Measurements from ENCODE around the gene HOXD4. TPM values are rescaled to one million over a fixed set of nuclear protein-coding genes. Genes with fewer than 3 reads are reported as not detected.
A peak's percentile ranks its signal among the peaks of the same experiment; 100 is the strongest.

The HOXD4 gene
- total and polyA plus RNA-seq, 12 donors: 0.13 to 1.6 (median 0.40) TPM; not detected in 2

GRCh38 chr2:176184749-176185148 is 33.4 kb downstream of the HOXD4 start:
- Histone ChIP-seq H3K36me3 (no peaks in the 10 kb centered on the region), H3K9me3 (no peaks in the 10 kb centered on the region), H3K27me3 (peaks cover 23 to 100% (median 99%) of the 10 kb centered on the region in 7 donors), H3K27ac (no peak overlapping the region), H3K4me1 (peaks cover 8 to 26% (median 23%) of the 10 kb centered on the region in 9 donors), H3K4me3 (no peak overlapping the region)
- 61 to 74% methylated on average over 2 of the region's 2 CpGs for WGBS, 2 donors
- no peak for TF ChIP-seq CTCF (IDR thresholded peaks at IDR 0.05)
- ATAC-seq: no peak
- no peak for DNase-seq
- intact Hi-C loops (cut with DNase I): no loop called here

- DNase-seq (no peak), ATAC-seq (no peak)
- Histone ChIP-seq H3K27ac (no peak overlapping the region), H3K9me3 (no peaks in the 10 kb centered on the region), H3K27me3 (peaks cover 30 to 100% (median 99%) of the 10 kb centered on the region in 7 donors), H3K4me3 (no peak overlapping the region), H3K36me3 (no peaks in the 10 kb centered on the region), H3K4me1 (peaks cover 9 to 33% (median 27%) of the 10 kb centered on the region in 9 donors)
- intact Hi-C loops (cut with DNase I): no loop called here
- no peak for TF ChIP-seq CTCF (IDR thresholded peaks at IDR 0.05)
- WGBS, 2 donors: 96% methylated on average over 2 of the region's 2 CpGs
Measured at GRCh38 chr2:176186024-176186423, 34.7 kb downstream of the HOXD4 start.

DNA sequence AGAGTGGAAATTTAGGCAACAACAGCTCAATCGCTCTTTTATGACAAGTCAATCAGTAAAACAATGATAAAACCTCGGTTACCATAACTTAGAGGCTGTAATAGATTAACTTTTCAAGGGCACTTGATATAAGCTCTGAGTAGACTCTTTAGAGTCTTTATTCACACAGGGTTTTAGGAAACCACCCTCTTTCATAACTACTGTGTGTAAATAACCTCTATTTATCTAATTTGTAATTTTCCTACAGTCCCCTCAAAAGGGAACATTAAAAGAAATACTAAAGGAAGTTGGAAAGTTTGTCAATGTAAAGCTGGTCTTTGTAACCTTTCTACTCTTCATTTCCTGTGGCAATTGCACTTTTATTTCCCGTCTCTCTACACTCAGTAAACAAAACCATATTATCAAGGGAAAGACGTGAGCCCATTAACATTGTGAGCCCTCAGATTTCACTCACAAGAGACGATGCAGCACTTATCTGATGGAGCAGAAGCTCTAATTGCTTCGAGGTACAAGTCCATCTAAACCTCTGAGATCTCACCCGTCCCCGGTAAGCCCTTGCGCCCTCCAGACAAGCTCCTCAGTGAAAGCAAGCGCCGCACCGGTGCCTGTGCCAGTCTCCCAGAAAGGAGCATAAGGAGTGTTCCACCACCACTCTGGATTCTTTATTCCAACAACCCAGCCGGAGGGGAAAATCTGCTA is 36.0 kb downstream of the HOXD4 start:
- Histone ChIP-seq H3K36me3 (no peaks in the 10 kb centered on the region), H3K27ac (peak overlapping the region in 1 of 10 donors; percentile 40), H3K4me3 (peak overlapping the region in 9 of 10 donors; percentile 40 to 65 (median 55)), H3K4me1 (peaks cover 9 to 33% (median 27%) of the 10 kb centered on the region in 9 donors), H3K9me3 (no peaks in the 10 kb centered on the region), H3K27me3 (peaks cover 37 to 100% (median 100%) of the 10 kb centered on the region in 7 donors)
- ATAC-seq (no peak), DNase-seq (no peak)
- intact Hi-C loops (cut with DNase I): no loop called here
- no peak for TF ChIP-seq CTCF (IDR thresholded peaks at IDR 0.05)
- WGBS, 2 donors: 5 to 9% methylated on average over 13 of the region's 13 CpGs

- no peak for TF ChIP-seq CTCF (IDR thresholded peaks at IDR 0.05)
- intact Hi-C loops (cut with DNase I): no loop called here
- peak within 1 kb of the TSS; percentile 37 to 65 (median 55) for H3K4me3 ChIP-seq
- peaks cover 9 to 33% (median 27%) of the 10 kb centered on the region in 9 donors for H3K4me1 ChIP-seq
- ATAC-seq (peak in 5 of 8 donors; percentile 37 to 79 (median 68)), DNase-seq (no peak)
- no peaks in the 10 kb centered on the region for H3K36me3 ChIP-seq
- peaks cover 37 to 100% (median 100%) of the 10 kb centered on the region in 7 donors for H3K27me3 ChIP-seq
- WGBS, 2 donors: 1% methylated on average over 66 to 68 of the region's 68 CpGs
- no peaks in the 10 kb centered on the region for H3K9me3 ChIP-seq
- peak within 1 kb of the TSS in 1 of 10 donors; percentile 40 for H3K27ac ChIP-seq
Measured at GRCh38 chr2:176187899-176188773, 36.8 kb downstream of the HOXD4 start, which contains the start of gene HOXD1. TSS of gene HOXD1 (plus strand) at chr2:176188668. CDS start at chr2:176188802, 134 bp downstream.

Measured in heart right ventricle (tissue), 16 donors.